Stimulated activated CD8-positive, alpha-beta memory T cell treated with anti-CD3 and anti-CD28 coated beads, Interleukin-4, amount 100 ng/mL, for 4 hours (primary cell): ENCODE measurements around the gene ZNF618.

Experiments used
- DNase-seq, 2 donors: peaks; one replicate each; pipeline ENCODE4 v3.0.0-alpha.2; 2020; ENCODE audit warnings: low read depth in 2 of 2, low spot score in 1 of 2

ZNF618 gene

GRCh38 chr9:113911850-113912557 is 35.9 kb downstream of the ZNF618 start:
- no peak for DNase-seq

DNA sequence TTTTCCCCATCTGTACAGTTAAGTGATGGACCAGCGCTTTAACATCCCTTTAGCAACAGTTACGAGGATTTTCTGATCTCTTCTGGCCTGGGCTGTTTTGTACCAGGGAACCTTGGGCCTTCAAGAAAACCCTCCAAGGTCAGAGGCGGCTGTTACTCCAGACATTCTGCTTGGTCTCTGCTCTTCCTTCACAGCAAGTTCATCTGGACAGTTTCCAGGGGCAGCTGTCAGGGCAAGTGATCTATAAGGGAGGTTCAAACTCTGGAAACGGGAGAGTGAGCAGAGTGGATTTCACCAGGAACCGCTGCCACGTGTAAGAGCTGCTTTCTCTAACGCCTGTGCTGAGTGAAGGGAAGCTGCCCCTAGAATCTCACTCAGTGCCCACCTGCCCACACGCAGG is 36.7 kb downstream of the ZNF618 start:
- no peak for DNase-seq

- no peak for DNase-seq
Observed at GRCh38 chr9:113913426-113914195, 37.5 kb downstream of the ZNF618 start.

DNA sequence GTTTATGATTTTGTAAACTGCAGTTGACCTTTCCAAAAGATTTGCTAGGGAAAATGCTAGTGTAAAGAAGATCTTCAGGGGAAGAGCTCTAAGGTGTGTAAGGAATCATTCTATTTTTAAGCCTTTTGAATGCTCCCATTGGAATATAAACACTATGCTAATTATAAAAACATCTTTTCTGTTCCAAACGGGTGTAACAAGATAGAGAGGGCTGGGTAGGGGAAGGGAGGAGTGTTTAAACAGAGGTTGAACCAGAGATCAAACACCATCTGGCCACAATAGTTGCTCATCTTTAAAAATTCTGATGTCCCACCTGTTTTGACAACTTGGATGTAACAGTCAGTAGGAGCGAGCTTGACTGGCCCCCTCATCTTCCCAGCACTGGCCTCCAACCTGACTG is 38.4 kb downstream of the ZNF618 start:
- DNase-seq: no peak

GRCh38 chr9:113915817-113916434 is 39.8 kb downstream of the ZNF618 start:
- DNase-seq: no peak

DNA sequence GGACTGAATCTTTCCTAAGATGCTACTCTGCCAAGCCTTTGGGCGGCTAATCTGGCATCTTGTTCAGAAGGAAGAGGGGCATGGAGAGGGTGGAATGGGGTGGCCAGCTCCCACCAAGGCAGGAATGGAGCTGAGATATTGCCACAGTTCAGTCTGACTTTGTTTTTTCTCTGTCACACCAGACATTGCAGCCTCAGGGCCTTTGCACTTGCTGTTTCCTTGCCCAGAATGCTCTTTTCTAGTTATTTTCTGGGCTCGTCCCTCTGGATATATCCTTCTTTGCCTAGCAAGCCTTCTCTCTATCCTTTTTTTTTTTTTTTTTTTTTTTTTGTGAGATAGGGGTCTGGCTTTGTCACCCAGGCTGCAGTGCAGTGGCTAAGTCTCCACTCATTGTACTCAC is 40.8 kb downstream of the ZNF618 start:
- DNase-seq: no peak

- no peak for DNase-seq
Observed at GRCh38 chr9:113918697-113919350, 42.7 kb downstream of the ZNF618 start.

DNA sequence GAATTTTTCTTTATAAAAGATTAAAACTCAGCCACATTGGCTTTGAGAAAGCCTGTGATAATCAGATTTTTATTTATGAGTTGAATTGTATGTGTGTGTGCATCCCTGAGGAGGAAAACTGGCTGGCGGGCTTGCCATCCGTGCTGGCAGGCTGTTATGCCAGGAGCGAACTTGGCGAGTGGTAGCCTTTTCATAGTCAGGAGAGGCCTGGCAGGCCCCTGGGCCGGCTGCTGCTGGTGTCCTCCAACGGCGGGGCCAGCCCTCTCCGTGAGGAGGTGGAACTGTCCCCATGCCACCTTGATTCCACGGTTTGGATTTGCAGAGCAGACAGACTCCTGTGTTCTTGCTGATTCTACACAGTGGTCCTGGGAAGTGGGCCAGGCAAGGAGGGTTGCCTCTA is 43.3 kb downstream of the ZNF618 start:
- no peak for DNase-seq

DNA sequence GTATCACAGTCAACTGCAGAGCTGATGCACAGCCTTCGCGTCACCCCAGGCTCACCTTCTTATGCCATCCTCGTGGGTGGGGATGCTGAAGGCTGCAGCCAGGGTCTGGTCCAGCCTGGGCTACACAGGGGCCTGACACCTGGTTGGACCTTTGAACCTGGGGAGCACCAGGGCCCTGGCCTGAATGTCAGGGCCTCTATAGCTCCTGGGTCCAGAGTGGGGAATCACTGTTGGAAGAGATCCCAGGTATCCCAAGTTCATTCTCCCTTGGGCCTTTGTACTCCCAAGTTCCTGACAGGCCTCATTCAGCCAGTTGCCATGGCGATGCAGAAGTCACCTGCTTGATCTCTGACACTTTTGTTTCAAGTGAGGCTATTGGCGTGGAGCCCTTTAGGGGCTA is 43.8 kb downstream of the ZNF618 start:
- no peak for DNase-seq

- no peak for DNase-seq
Observed at GRCh38 chr9:113920872-113921271, 44.8 kb downstream of the ZNF618 start.

GRCh38 chr9:113921396-113921925 is 45.4 kb downstream of the ZNF618 start:
- no peak for DNase-seq

DNA sequence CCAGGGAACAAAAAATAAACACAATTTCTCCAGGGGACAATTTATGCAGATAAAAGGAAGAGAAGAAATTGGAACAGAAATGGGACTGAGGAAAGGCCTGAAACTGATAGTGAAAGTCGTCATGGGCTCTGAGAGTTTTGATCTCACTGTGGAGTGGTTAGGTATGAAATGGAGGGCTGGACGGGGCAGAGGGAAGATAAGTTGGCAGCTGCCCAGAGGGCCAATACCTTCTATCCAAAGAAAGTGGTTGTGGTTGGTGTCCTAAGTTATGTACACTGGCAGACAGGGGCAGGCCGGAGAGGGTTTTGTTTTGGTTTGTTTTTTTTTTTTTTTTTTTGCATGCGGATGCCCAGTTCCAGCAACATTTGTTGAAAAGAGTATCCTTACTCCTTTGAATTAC is 46.1 kb downstream of the ZNF618 start:
- no peak for DNase-seq

GRCh38 chr9:113926211-113926610 is 50.1 kb downstream of the ZNF618 start:
- no peak for DNase-seq

DNA sequence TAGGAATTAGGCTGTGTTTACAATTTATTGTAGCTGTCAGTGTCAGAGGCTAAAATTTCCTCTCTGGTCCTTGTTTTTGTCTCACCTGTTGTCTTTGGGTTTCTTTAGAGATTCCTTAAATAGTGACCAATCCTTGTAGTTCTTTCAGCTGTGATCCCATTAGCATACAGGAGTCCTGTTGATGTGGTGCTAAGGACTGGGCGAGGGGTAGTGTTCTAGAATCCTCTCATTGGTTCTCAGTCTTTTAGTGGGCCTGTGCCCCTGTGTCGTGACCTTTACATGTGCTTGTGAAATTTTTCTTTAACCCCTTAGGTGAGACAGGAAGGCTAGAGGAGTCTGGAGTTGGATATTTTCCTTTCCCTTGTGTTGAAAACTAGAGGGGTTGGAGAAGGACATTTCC is 51.2 kb downstream of the ZNF618 start:
- no peak for DNase-seq

DNA sequence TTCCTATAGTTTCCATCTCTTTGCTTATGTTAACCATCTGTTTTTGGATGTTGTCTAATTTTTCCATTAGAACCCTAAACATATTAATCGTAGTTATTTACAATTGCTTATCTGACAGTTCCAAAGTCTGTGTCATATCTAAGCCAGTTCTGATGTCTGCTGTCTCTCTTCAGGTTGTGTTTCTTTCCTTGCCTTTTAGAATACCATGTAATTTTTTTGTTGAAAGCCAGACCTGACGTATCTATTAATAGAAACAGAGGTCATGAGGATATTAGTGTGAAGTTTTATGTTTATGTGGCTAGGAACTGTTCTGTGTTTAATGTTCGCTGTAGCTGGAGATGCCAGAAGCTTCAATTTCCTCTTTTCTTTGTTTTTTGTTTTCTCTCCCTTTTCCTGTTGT is 52.2 kb downstream of the ZNF618 start:
- DNase-seq: no peak

- DNase-seq: no peak
Observed at GRCh38 chr9:113929634-113930389, 53.7 kb downstream of the ZNF618 start.

GRCh38 chr9:113930390-113930783 is 54.3 kb downstream of the ZNF618 start:
- no peak for DNase-seq

DNA sequence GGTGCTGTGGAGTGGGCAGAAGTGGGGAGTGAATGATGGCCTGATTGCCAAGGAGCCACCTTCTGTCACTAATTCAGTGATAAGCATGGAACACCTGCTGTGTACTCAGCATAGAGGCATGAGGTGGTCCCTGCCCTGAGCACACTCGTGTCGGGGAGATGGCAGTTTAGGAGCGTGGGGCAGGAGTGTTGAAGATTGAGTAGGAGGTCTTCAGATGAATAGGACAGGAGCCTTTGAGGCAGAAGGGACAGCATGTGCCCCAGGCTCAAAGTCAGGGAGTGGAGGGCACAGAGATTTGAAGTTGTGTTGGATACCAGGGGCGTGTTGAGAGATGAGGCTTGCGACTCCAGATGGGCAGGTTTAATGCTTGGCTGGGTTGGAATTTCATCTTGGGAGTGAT is 55.0 kb downstream of the ZNF618 start:
- DNase-seq: no peak

- no peak for DNase-seq
Observed at GRCh38 chr9:113931777-113932176, 55.7 kb downstream of the ZNF618 start.

DNA sequence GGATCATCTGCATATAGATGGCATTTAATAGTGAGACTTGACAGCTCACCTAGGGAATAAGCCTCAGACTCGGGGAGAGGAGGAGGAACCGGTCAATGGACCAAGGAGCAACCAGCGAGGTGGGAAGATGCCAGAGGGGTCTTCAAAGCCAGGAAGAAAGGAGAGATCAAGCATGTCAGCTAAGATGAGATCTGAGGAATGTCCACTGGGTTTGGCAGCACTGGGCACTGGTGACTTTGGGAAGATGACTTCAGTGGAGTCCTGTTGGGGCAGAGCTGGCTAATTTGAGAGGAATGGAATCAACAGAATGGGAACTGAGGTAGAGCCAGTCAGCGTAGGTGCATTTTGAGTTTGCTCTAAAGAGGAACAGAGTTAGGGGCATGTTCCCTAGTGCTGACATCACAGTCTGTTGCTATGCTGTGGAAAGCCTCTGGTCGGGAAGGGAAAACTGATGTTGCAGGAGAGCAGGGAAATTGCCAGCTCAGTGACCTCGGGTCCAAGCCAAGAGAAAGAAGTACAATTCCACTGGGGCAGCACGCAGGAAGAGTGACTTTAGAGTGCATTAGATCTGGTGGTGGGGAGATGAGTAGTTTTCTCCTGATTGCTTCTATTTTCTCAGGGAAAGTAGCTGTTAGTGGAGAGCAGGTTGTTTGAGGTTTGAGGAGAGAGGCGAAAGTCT is 56.9 kb downstream of the ZNF618 start:
- no peak for DNase-seq
